Body of pancreas (tissue), 4 donors: ENCODE measurements around the gene TRIM44. TPM values are rescaled to one million over a fixed set of nuclear protein-coding genes. Genes with fewer than 3 reads are reported as not detected.

Experiments used
- ATAC-seq: fragments of 150-250 bp; one replicate; pipeline ENCODE4 v1.9.1; 2016
- DNase-seq, 4 donors: peaks; one replicate each; pipeline ENCODE4 v3.0.0-alpha.2; 2019
- H3K27ac ChIP-seq, 4 donors: fragments of 200-600 bp; sonication (generic); 1 replicate in 3 of 4; 2 replicates in 1 of 4; pipeline versions ENCODE4 v1.5.1 to v1.6.1; 2016 to 2019; ENCODE audit warnings: mild to moderate bottlenecking in 1 of 4, mixed read lengths in 1 of 4, moderate library complexity in 1 of 4
- H3K27me3 ChIP-seq, 2 donors: fragments of 200-600 bp; sonication (generic); one replicate each; pipeline ENCODE4 v1.6.0; 2016; ENCODE audit warnings: mild to moderate bottlenecking in 1 of 2
- H3K36me3 ChIP-seq, 2 donors: fragments of 200-600 bp; sonication (generic); replicated peaks in 1 of 2; 2 replicates each; pipeline ENCODE4 v1.5.1; 2016; ENCODE audit warnings: low read depth in 2 of 2; ENCODE audit not compliant: insufficient read depth in 1 of 2
- H3K4me1 ChIP-seq: fragments of 200-600 bp; sonication (generic); one replicate; pipeline ENCODE4 v1.6.0; 2016
- H3K4me3 ChIP-seq, 2 donors: fragments of 200-600 bp; sonication (generic); 1 replicate in 1 of 2; 2 replicates in 1 of 2; pipeline ENCODE4 v1.5.1; 2016 to 2019
- H3K9me3 ChIP-seq, 3 donors: fragments of 200-600 bp; sonication (generic); 1 replicate in 2 of 3; 2 replicates in 1 of 3; pipeline ENCODE4 v1.5.1; 2016
- CTCF ChIP-seq, 7 experiments: fragments of 450-650 bp in 4 of 7; fragments of 200-600 bp in 3 of 7; sonication (generic) in 3 of 7; IDR thresholded peaks; one replicate each; pipeline ENCODE4 v1.5.1; 2016 to 2019; ENCODE audit warnings: antibody characterized with exemption in 7 of 7
- POLR2A ChIP-seq, 3 donors: fragments of 450-650 bp; IDR thresholded peaks; one replicate each; pipeline ENCODE4 v1.6.1; 2016; ENCODE audit warnings: antibody characterized with exemption in 3 of 3, mild to moderate bottlenecking in 2 of 3
- WGBS, 2 donors: methylation state at CpG; one replicate each; pipeline ENCODE4 v1.1.5; 2017; 5-methylcytosine and 5-hydroxymethylcytosine counted together
- intact Hi-C: fragments of 100-400 bp; cut with DNase I; formaldehyde crosslinking; loops from one replicate; pipeline ENCODE4 v1.15.1; 2023
- total RNA-seq, 2 donors: library from RNA; depleted of rRNA; stranded (reverse); fragments of >200 nt; gene quantifications; one replicate each; pipeline ENCODE4 v1.1.0, GENCODE V29; 2016

TRIM44 gene
- total RNA-seq, 2 donors from 2014 or later: 17.4 to 81.7 TPM

GRCh38 chr11:35761899-35762298 is 99.3 kb downstream of the TRIM44 start:
- H3K27me3 ChIP-seq: no peaks in the 10 kb centered on the region
- no peak overlapping the region for H3K27ac ChIP-seq
- ATAC-seq (no peak), DNase-seq (no peak)
- TF ChIP-seq POLR2A (IDR thresholded peaks at IDR 0.05) (no peak), CTCF (IDR thresholded peaks at IDR 0.05) (no peak)
- peaks cover 35% of the 10 kb centered on the region for H3K4me1 ChIP-seq
- intact Hi-C loops: no loop called here
- WGBS, 2 donors: 40 to 50% methylated on average over 1 of the region's 1 CpG
- H3K9me3 ChIP-seq: no peaks in the 10 kb centered on the region
- no peak overlapping the region for H3K4me3 ChIP-seq
- no peaks in the 10 kb centered on the region for H3K36me3 ChIP-seq

GRCh38 chr11:35763301-35763700 is 100.7 kb downstream of the TRIM44 start:
- Histone ChIP-seq H3K4me3 (no peak overlapping the region), H3K27ac (no peak overlapping the region), H3K36me3 (no peaks in the 10 kb centered on the region), H3K9me3 (no peaks in the 10 kb centered on the region), H3K4me1 (peaks cover 35% of the 10 kb centered on the region), H3K27me3 (no peaks in the 10 kb centered on the region)
- TF ChIP-seq POLR2A (IDR thresholded peaks at IDR 0.05): no peak
- no peak for TF ChIP-seq CTCF (IDR thresholded peaks at IDR 0.05)
- ATAC-seq (no peak), DNase-seq (no peak)
- 50 to 63% methylated on average over 1 of the region's 1 CpG for WGBS, 2 donors
- intact Hi-C loops: no loop called here

- WGBS, 2 donors: 78 to 93% methylated on average over 4 of the region's 4 CpGs
- no peak overlapping the region for H3K27ac ChIP-seq
- no peak for ATAC-seq
- H3K4me1 ChIP-seq: peaks cover 35% of the 10 kb centered on the region
- no peak for DNase-seq
- intact Hi-C loops: no loop called here
- no peaks in the 10 kb centered on the region for H3K9me3 ChIP-seq
- H3K36me3 ChIP-seq: no peaks in the 10 kb centered on the region
- H3K27me3 ChIP-seq: no peaks in the 10 kb centered on the region
- TF ChIP-seq POLR2A (IDR thresholded peaks at IDR 0.05): no peak
- no peak for TF ChIP-seq CTCF (IDR thresholded peaks at IDR 0.05)
- H3K4me3 ChIP-seq: no peak overlapping the region
Measured at GRCh38 chr11:35763765-35764164, 101.2 kb downstream of the TRIM44 start.

GRCh38 chr11:35764417-35764816 is 101.8 kb downstream of the TRIM44 start:
- TF ChIP-seq POLR2A (IDR thresholded peaks at IDR 0.05) (no peak), CTCF (IDR thresholded peaks at IDR 0.05) (no peak)
- Histone ChIP-seq H3K4me1 (peaks cover 35% of the 10 kb centered on the region), H3K36me3 (no peaks in the 10 kb centered on the region), H3K27me3 (no peaks in the 10 kb centered on the region), H3K9me3 (no peaks in the 10 kb centered on the region), H3K4me3 (no peak overlapping the region), H3K27ac (peak overlapping the region in 1 of 4 donors; percentile 11)
- WGBS, 2 donors: 48 to 50% methylated on average over 6 of the region's 6 CpGs
- intact Hi-C loops: no loop called here
- ATAC-seq (no peak), DNase-seq (no peak)

- 100% methylated on average over 1 of the region's 1 CpG for WGBS, 2 donors
- Histone ChIP-seq H3K27me3 (no peaks in the 10 kb centered on the region), H3K27ac (no peak overlapping the region), H3K36me3 (no peaks in the 10 kb centered on the region), H3K9me3 (no peaks in the 10 kb centered on the region), H3K4me1 (peaks cover 35% of the 10 kb centered on the region), H3K4me3 (no peak overlapping the region)
- intact Hi-C loops: no loop called here
- TF ChIP-seq CTCF (IDR thresholded peaks at IDR 0.05) (no peak), POLR2A (IDR thresholded peaks at IDR 0.05) (no peak)
- DNase-seq (no peak), ATAC-seq (no peak)
Measured at GRCh38 chr11:35765211-35765610, 102.6 kb downstream of the TRIM44 start.
